BE2C (cell line): ENCODE data around the gene SNX24.

Experiments
- DNase-seq: peaks from one replicate; pipeline ENCODE4 v3.0.0-alpha.2; 2020
- H3K27me3 ChIP-seq: fragments of 250-450 bp; sonication (Bioruptor Pico); 2 replicates; pipeline ENCODE4 v1.5.1; 2020; ENCODE audit warnings: mild to moderate bottlenecking
- H3K36me3 ChIP-seq: fragments of 250-450 bp; sonication (Bioruptor Pico); 2 replicates; pipeline ENCODE4 v1.5.1; 2020; ENCODE audit warnings: mild to moderate bottlenecking
- H3K4me1 ChIP-seq: fragments of 250-450 bp; sonication (Bioruptor Pico); 2 replicates; pipeline ENCODE4 v1.5.1; 2020
- H3K4me3 ChIP-seq: 2 replicates; pipeline ENCODE4 v1.5.1; 2011; ENCODE audit warnings: low read depth, low read length
- H3K9me3 ChIP-seq: fragments of 250-450 bp; sonication (Bioruptor Pico); 2 replicates; pipeline ENCODE4 v1.5.1; 2020
- CTCF ChIP-seq: IDR thresholded peaks from 2 replicates; pipeline ENCODE4 v1.5.1; 2012; ENCODE audit warnings: mild to moderate bottlenecking, low read depth, low read length

Gene SNX24

GRCh38 chr5:122951658-122952057 lies 106.2 kb downstream of the SNX24 start:
- H3K4me1 ChIP-seq, result no peaks in the 10 kb centered on the region

GRCh38 chr5:122954719-122955118 lies 109.3 kb downstream of the SNX24 start:
- Histone ChIP-seq H3K27me3 (no peaks in the 10 kb centered on the region), H3K9me3 (no peaks in the 10 kb centered on the region), H3K36me3 (no peaks in the 10 kb centered on the region), H3K4me3 (no peak overlapping the region), H3K4me1 (no peaks in the 10 kb centered on the region)
- no peak for TF ChIP-seq CTCF
- no peak for DNase-seq

More at GRCh38 chr5:122951658-122952057, 106.2 kb downstream of the SNX24 start:
- no peaks in the 10 kb centered on the region for H3K9me3 ChIP-seq
- H3K4me3 ChIP-seq, result no peak overlapping the region
- H3K36me3 ChIP-seq, result no peaks in the 10 kb centered on the region
- TF ChIP-seq CTCF, result no peak
- no peak for DNase-seq
- H3K27me3 ChIP-seq, result no peaks in the 10 kb centered on the region

GRCh38 chr5:122957457-122957856 lies 112.0 kb downstream of the SNX24 start:
- no peak overlapping the region for H3K4me3 ChIP-seq
- no peak for TF ChIP-seq CTCF
- no peak for DNase-seq

GRCh38 chr5:122959740-122960445 lies 114.5 kb downstream of the SNX24 start:
- H3K36me3 ChIP-seq, result no peaks in the 10 kb centered on the region
- H3K27me3 ChIP-seq, result no peaks in the 10 kb centered on the region
- DNase-seq, result no peak
- H3K9me3 ChIP-seq, result no peaks in the 10 kb centered on the region
- TF ChIP-seq CTCF, result no peak
- no peaks in the 10 kb centered on the region for H3K4me1 ChIP-seq
- no peak overlapping the region for H3K4me3 ChIP-seq

More at GRCh38 chr5:122957457-122957856, 112.0 kb downstream of the SNX24 start:
- H3K36me3 ChIP-seq, result no peaks in the 10 kb centered on the region
- H3K9me3 ChIP-seq, result no peaks in the 10 kb centered on the region
- H3K27me3 ChIP-seq, result no peaks in the 10 kb centered on the region
- no peaks in the 10 kb centered on the region for H3K4me1 ChIP-seq

GRCh38 chr5:122963305-122963704 lies 117.9 kb downstream of the SNX24 start:
- Histone ChIP-seq H3K27me3 (no peaks in the 10 kb centered on the region), H3K4me3 (no peak overlapping the region), H3K36me3 (no peaks in the 10 kb centered on the region), H3K9me3 (no peaks in the 10 kb centered on the region), H3K4me1 (no peaks in the 10 kb centered on the region)
- no peak for DNase-seq
- TF ChIP-seq CTCF, result no peak

GRCh38 chr5:122965111-122965510 lies 119.7 kb downstream of the SNX24 start:
- TF ChIP-seq CTCF, result no peak
- Histone ChIP-seq H3K9me3 (no peaks in the 10 kb centered on the region), H3K27me3 (no peaks in the 10 kb centered on the region), H3K36me3 (no peaks in the 10 kb centered on the region), H3K4me1 (no peaks in the 10 kb centered on the region), H3K4me3 (no peak overlapping the region)
- no peak for DNase-seq
